Measurements from ENCODE around the gene RPTOR. TPM values are rescaled to one million over a fixed set of nuclear protein-coding genes. Genes with fewer than 3 reads are reported as not detected.

Gene RPTOR
- total and polyA plus RNA-seq, 4 donors = 12.4 to 46.1 (median 29.7) TPM

- 75 to 92% methylated on average over 4 of the region's 4 CpGs for WGBS, 2 donors
- H3K27ac ChIP-seq (ENCODE audit: low read depth in 1 of 2, low read length in 1 of 2) = no peak overlapping the region
- no peak overlapping the region for H3K4me3 ChIP-seq
- no peak overlapping the region for H3K9ac ChIP-seq (ENCODE audit: insufficient read depth in 1 of 2, low read length in 2 of 2)
- DNase-seq (no peak), ATAC-seq (ENCODE audit: insufficient read depth, low FRiP score) (no peak)
- H3K36me3 ChIP-seq (ENCODE audit: control insufficient read depth in 4 of 4, insufficient read depth in 4 of 4, low read length in 4 of 4) = peaks cover 0 to 12% (median 7%) of the 10 kb centered on the region in 4 donors
- no peak for TF ChIP-seq CTCF (IDR thresholded peaks at IDR 0.05; ENCODE audit: control extremely low read depth, extremely low read depth)
- no peaks in the 10 kb centered on the region for H3K4me1 ChIP-seq (ENCODE audit: control insufficient read depth in 5 of 5, insufficient read depth in 5 of 5, low read length in 5 of 5)
- no peaks in the 10 kb centered on the region for H3K27me3 ChIP-seq (ENCODE audit: control insufficient read depth in 3 of 3, insufficient read depth in 3 of 3, low read length in 2 of 3)
- H3K9me3 ChIP-seq (ENCODE audit: control insufficient read depth in 4 of 4, insufficient read depth in 3 of 4, low read length in 3 of 4) = peaks cover 0 to 8% (median 0%) of the 10 kb centered on the region in 4 donors
Observed at GRCh38 chr17:80712089-80712488, 167.5 kb downstream of the RPTOR start.

- Histone ChIP-seq H3K27me3 (ENCODE audit: control insufficient read depth in 3 of 3, insufficient read depth in 3 of 3, low read length in 2 of 3) (no peaks in the 10 kb centered on the region), H3K36me3 (ENCODE audit: control insufficient read depth in 4 of 4, insufficient read depth in 4 of 4, low read length in 4 of 4) (peaks cover 0 to 12% (median 7%) of the 10 kb centered on the region in 4 donors), H3K9me3 (ENCODE audit: control insufficient read depth in 4 of 4, insufficient read depth in 3 of 4, low read length in 3 of 4) (peaks cover 0 to 8% (median 0%) of the 10 kb centered on the region in 4 donors), H3K4me1 (ENCODE audit: control insufficient read depth in 5 of 5, insufficient read depth in 5 of 5, low read length in 5 of 5) (no peaks in the 10 kb centered on the region), H3K4me3 (no peak overlapping the region), H3K27ac (ENCODE audit: low read depth in 1 of 2, low read length in 1 of 2) (no peak overlapping the region), H3K9ac (ENCODE audit: insufficient read depth in 1 of 2, low read length in 2 of 2) (no peak overlapping the region)
- 72 to 85% methylated on average over 8 of the region's 8 CpGs for WGBS, 2 donors
- DNase-seq = no peak
- no peak for ATAC-seq (ENCODE audit: insufficient read depth, low FRiP score)
- no peak for TF ChIP-seq CTCF (IDR thresholded peaks at IDR 0.05; ENCODE audit: control extremely low read depth, extremely low read depth)
Observed at GRCh38 chr17:80712606-80713005, 168.0 kb downstream of the RPTOR start.

GRCh38 chr17:80716986-80717719 is 172.5 kb downstream of the RPTOR start:
- Histone ChIP-seq H3K9me3 (ENCODE audit: control insufficient read depth in 4 of 4, insufficient read depth in 3 of 4, low read length in 3 of 4) (peaks cover 0 to 8% (median 0%) of the 10 kb centered on the region in 4 donors), H3K4me3 (no peak overlapping the region), H3K4me1 (ENCODE audit: control insufficient read depth in 5 of 5, insufficient read depth in 5 of 5, low read length in 5 of 5) (peaks cover 0 to 5% (median 4%) of the 10 kb centered on the region in 5 donors), H3K9ac (ENCODE audit: insufficient read depth in 1 of 2, low read length in 2 of 2) (no peak overlapping the region), H3K27me3 (ENCODE audit: control insufficient read depth in 3 of 3, insufficient read depth in 3 of 3, low read length in 2 of 3) (no peaks in the 10 kb centered on the region), H3K36me3 (ENCODE audit: control insufficient read depth in 4 of 4, insufficient read depth in 4 of 4, low read length in 4 of 4) (no peaks in the 10 kb centered on the region), H3K27ac (ENCODE audit: low read depth in 1 of 2, low read length in 1 of 2) (no peak overlapping the region)
- TF ChIP-seq CTCF (IDR thresholded peaks at IDR 0.05; ENCODE audit: control extremely low read depth, extremely low read depth) = no peak
- DNase-seq (no peak), ATAC-seq (ENCODE audit: insufficient read depth, low FRiP score) (no peak)
- 95 to 98% methylated on average over 10 of the region's 10 CpGs for WGBS, 2 donors

Measured in lung (tissue), 12 donors.